Breast epithelium (tissue), 3 donors: ENCODE measurements around the gene TM2D1.

Source experiments
- POLR2AphosphoS5 ChIP-seq, 3 donors: sonication (generic); formaldehyde crosslinking; IDR thresholded peaks; one replicate each; pipeline ENCODE4 v1.6.1; 2017; ENCODE audit warnings: antibody characterized with exemption in 3 of 3
- TF ChIP-seq, protein P1 (sequence below), 3 donors: fragments of 450-650 bp; IDR thresholded peaks; one replicate each; pipeline ENCODE4 v1.5.1; 2016 to 2017; ENCODE audit warnings: antibody characterized with exemption in 3 of 3, mild to moderate bottlenecking in 3 of 3, moderate library complexity in 3 of 3

DNA sequence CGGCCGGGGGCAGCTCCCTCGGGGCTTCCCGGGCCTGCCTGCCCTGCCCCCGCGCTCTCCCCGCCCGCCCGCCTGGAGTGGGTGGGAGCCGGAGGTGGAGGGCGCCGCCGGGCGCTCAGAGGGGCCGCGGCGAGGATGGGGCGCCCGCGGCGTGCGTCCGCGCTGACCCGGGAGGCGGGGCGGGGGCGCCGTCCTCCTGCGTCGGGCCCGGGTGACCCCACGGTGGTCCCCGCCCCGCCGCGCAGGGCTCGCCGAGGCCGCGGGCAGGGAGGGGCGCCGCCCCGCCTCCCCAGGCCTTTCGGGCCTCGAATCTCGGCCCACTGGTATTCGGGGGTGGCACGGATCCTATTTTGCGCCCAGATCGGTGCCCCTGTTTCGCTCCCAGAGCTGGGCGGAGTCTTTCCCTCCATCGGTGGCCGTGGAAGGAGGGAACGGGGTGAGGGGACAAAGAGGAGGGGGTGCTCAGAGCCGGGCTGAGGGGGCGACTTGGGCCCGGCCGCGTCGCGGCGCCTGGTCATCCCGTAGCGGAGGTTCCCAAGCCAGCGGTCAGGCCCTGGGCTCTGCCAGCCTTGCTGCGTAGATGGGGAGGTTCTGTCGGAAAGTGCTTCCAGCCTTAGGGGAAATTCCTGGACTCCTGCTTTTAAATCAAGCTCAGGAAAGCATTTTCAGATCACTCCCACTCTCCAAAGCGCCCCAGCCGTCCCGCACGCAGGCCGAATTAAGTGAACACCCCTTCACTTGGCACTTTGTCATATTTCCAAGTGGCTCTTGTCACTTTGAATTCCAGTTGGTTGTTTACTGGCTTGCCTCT is 17.9 kb upstream of the TM2D1 start:
- no peak for TF ChIP-seq POLR2AphosphoS5 (IDR thresholded peaks at IDR 0.05)
- TF ChIP-seq, protein P1, sequence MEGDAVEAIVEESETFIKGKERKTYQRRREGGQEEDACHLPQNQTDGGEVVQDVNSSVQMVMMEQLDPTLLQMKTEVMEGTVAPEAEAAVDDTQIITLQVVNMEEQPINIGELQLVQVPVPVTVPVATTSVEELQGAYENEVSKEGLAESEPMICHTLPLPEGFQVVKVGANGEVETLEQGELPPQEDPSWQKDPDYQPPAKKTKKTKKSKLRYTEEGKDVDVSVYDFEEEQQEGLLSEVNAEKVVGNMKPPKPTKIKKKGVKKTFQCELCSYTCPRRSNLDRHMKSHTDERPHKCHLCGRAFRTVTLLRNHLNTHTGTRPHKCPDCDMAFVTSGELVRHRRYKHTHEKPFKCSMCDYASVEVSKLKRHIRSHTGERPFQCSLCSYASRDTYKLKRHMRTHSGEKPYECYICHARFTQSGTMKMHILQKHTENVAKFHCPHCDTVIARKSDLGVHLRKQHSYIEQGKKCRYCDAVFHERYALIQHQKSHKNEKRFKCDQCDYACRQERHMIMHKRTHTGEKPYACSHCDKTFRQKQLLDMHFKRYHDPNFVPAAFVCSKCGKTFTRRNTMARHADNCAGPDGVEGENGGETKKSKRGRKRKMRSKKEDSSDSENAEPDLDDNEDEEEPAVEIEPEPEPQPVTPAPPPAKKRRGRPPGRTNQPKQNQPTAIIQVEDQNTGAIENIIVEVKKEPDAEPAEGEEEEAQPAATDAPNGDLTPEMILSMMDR (IDR thresholded peaks at IDR 0.05): no peak
